HG03571 (cell line): Measurements from ENCODE around the gene C14orf132.

Experiments used
- ATAC-seq: cut with Tn5 transposase; IDR thresholded peaks from one replicate; pipeline ENCODE4 v1.9.1; 2021; ENCODE audit not compliant: unreplicated experiment

The C14orf132 gene

GRCh38 chr14:96096639-96097610 is 57.8 kb downstream of the C14orf132 start:
- ATAC-seq, result no peak

DNA sequence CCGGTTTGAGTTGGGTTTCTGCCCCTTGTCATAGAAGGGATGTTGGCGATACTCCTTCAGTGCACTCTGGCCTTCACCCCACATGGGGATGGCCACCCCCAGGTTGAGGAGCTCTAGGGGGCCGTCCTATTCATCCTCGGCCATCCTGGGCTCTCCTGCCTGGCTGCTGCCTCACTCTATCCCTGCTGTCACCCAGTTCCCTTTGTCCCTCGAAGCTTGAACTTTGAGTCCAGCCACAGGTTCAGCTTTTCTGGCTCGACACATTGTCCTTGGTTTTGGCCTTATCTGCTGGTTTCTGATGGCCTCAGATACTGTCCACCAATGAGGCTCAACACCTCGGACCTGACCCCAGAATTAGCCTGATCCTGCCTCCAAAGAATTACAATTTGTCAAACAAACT is 58.6 kb downstream of the C14orf132 start:
- no peak for ATAC-seq

DNA sequence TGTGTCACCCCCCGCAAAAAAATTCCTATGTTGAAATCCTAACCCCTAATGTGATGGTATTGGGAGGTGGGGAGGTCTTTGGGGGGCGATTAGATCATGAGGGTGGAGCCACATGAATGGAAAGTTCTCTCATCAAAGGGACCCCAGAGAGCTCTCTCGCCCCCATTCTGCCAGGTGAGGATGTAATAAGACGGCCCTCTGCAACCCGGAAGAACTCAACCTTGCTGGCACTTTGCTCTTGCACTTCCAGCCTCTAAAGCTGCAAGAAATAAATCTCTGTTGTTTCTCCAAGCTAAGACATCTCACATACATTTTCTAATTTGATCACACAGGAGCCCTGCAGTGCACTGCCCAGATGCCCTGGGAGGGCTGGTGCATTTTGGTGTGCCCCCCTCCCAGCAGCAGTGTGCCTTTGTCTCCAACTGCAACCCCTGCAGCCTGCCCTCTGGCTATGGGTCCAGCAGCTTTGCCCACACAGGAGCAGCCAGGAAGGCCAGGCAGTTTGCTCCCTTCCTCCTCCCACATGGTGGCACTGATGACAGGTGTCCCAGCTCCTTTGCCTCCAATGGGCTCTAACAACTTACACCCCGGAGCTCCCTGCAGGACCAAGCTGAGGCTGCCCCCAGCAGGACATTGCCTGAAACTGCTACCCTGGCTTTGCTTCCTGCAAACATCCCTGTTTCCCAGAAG is 59.3 kb downstream of the C14orf132 start:
- no peak for ATAC-seq

- no peak for ATAC-seq
Observed at GRCh38 chr14:96098999-96099335, 59.8 kb downstream of the C14orf132 start.

DNA sequence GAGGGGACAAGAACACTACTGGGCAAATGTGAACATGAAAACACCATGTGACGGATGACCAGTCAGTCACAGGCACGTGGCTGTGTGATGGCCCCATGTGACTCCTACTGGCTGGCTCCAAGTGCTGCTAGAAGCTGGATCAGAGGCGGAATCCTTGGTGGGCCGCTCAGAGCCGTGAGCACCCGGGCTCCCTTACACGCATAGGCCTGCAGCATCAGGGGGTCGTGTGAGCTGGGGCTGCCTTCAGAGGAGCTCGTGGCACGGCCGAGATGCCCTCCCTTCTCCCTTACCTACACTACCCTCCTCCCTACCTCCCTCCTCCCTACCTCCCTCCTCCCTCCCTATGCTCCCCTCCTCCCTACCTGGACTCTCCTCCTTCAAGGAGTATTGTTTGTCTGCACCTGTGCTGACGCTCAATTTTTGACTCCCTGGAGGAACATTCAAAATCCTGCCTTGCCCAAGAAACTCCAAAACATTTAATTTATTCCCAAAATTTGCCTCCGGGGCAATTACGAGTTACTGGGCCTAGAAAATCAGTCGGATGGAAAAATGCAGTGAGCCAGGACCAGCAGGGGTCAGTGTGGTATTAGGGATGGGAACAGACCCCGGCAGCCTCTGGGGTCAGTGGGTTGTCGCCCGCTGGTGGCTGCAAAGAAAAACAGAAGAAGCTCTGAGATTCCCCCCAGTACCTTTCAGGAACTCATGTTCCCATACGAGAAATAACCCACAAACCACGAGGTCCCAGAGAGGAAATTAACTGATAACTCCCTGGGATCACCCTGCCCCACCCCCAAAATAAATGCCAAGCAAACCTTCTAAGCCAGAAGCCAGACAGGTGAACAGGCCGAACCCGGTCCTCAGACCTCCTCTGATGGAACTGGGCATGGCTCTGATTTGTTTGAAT is 61.3 kb downstream of the C14orf132 start:
- ATAC-seq, result no peak

DNA sequence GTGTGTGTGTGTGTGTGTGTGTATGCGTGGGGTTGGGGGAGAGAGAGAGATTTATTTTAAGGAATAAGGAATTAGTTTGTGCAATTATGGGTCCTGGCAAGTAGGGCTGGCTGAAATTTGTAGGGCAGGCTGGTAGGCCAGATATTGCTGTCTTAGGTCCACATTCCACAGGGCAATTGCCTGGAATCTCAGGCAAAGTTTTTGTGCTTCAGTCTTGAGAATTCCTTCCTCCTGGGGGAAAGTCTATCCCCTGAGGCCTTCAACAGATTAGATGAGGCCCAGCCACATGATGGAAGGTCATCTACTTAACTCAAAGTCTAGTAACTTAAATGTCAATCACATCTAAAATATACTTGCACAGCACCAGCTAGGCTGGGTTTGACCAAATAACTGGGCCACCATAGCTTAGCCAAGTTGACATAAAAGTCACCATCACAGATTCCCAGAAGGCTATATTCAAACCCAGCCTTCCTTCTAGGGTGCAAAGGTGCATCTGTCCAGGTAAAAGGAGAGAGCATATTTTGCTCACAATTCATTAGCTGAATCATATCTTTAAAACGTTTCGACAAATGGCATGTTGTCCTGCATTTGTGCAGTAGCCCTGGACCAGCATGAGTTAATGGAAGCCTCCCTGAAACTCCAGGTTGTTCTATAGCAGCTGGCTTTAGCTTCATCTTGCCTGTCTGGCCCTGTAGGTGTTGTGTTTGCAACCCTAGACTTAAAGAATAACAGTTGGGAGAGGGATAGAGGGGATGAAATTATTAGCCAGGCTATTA is 63.1 kb downstream of the C14orf132 start:
- no peak for ATAC-seq

- no peak for ATAC-seq
Observed at GRCh38 chr14:96103075-96103474, 63.9 kb downstream of the C14orf132 start.

DNA sequence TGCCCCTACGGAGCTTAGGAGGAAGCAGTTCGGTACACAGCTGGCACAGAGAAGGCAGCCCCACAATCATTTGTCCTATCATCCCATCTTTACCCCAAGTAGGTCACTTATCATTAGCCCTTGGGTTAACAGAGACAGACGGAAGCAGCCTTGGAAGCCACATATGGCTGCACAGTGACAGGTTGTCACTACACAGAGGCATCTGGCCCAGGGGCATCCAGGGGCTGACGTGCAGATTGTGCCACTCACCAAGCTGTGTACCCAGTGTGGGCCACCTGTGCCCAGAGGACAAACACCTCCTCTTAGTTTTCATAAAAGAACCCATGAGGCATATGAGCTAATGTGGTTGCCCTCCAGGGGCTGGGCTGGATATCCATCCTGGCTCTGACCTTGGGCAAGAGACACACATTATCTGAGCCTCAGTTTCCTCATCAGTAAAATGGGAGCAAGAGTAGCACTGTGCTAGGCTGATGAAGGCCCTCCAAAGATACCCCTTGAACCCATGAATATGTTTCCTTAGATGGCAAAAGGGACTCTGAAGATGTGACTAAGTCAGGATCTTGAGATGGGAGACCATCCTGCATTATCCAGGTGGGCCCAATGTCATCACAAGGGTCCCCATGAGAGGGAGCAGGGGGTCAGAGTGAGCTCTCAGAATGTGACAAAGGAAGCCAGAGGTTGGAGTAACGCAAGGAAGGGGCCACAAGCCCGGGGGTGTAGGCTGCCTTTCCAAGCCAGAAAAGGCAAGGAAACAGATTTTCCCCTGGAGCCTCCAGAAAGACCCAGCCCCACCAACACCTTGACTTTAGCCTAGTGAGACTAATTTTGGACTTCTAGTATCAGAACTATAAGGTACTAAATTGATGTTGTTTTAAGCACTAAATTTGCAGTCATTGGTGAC is 64.6 kb downstream of the C14orf132 start:
- no peak for ATAC-seq

DNA sequence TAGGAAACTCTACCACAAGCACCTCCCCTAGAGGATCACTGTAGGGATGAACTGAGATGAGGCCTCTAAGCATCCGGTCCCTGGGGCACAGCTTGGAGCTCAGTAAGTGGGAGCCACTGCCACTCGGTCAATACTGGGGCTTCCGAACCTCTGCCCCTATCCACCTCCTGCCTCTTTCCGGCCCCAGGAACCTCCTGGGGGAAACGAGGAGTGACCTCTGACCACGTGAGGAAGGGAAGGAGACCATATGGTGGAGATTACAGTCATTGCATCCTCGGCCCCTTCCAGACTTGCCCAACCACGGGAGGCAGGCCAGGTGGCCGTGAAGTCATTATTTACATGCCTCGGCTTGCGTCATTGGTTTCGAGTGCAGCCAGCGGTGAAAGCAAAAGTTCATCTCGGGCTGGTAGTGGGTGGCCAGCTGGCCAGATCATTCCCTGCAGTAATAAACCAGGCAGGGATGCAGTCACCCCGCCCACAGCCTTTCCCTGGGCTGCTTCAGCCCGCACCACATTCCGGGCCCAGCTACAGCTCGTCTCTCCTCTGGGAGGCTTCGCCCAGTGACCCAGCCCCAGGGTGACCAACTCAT is 65.4 kb downstream of the C14orf132 start:
- ATAC-seq, result no peak

- ATAC-seq, result no peak
Observed at GRCh38 chr14:96105089-96105925, 66.1 kb downstream of the C14orf132 start.

DNA sequence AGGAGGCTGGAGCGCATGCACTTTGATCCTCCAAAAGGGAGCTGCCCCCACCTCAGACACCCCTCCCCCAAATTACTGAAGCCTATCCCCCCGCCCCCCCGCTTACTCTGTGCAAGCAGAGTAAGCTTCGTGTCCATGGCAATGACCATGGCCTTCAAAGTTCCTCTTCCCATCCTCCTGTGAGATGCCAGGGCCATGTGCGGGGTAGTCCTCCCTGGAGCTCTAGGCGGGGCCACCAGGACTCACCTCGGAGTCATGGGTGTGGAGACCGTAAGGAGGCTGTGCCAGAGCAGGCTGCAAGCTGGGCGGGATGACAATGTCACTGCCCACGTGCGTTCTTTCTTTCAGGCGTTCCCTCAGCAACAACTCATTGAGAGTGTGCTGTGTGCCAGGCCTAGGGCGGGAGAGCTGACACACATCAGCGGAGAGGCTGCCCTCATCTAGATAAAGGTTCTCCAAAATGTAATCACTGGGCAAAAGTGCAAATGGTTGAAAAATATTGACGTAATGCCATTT is 66.8 kb downstream of the C14orf132 start:
- no peak for ATAC-seq

DNA sequence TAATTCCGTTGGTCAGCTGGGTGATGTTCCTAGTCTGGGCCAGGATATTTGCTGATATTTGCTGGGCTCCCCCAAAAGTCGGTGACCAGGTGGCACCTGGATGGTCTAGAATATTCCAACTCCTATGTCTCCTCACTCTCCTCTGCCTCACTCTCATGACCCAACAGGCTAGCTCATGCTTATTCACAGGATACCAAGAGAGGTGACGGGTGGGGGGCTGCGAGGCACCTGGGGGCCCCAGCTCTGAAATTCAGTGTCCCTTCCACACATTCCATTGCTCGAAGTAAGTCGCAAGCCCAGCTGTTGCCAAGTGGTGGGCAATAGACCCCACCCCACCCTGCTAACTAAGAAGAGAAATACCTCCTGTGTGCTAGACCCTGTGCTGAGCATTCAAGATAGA is 67.7 kb downstream of the C14orf132 start:
- ATAC-seq, result no peak

- no peak for ATAC-seq
Observed at GRCh38 chr14:96108061-96108795, 69.1 kb downstream of the C14orf132 start.

GRCh38 chr14:96108911-96109310 is 69.7 kb downstream of the C14orf132 start:
- ATAC-seq, result no peak

DNA sequence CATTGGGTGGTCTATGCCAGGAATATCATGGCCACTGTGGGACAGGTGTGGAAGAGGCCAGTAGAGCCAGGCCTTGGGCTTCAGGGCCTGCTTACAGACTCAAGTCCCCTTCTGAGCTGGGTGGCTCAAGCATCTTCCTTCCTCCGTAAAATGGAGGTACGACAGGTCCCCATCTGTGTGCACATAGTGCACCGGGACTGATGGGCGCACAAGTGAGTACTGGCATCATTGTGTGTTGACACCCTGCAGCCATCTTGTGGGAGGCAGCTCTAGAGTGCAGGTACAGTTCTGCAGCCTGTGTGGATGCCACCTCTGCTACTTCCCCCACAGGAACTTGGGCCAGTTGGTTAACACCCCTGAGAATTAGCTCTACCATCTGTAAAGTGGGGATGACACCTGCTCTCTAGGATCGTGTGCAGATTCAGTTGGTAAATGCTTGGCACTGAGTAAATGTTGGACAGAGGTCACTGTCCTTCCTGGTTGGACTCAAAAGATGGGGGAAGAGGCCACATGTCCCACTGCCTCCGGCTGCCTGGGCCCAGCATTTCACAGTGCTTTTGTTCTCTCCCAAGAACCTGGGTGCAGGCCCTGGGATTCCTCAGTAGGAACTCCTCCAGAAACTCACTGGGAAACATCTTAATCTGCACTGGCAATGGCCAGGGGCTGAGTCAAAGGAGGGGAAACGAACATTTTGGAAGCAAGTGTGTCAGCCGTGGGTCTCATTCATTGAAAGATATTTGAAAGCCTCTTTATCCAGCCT is 70.6 kb downstream of the C14orf132 start:
- no peak for ATAC-seq

DNA sequence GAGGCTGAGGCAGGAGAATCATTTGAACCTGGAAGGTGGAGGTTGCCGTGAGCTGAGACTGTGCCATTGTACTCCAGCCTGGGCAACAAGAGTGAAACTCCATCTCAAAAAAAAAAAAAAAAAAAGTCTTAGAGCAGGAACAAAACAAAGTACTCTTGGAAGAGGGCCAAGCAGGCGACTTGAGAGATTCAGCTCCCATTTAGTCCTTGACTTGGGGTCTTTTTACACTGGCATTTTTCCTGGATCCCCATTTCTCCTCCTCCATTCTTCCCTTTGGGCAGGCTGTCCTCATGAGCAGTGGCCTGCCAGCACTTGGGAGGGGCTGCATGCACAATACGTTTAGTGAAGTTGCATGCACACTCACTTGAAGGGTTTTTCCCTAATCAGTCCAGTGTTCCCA is 72.9 kb downstream of the C14orf132 start:
- ATAC-seq, result no peak

DNA sequence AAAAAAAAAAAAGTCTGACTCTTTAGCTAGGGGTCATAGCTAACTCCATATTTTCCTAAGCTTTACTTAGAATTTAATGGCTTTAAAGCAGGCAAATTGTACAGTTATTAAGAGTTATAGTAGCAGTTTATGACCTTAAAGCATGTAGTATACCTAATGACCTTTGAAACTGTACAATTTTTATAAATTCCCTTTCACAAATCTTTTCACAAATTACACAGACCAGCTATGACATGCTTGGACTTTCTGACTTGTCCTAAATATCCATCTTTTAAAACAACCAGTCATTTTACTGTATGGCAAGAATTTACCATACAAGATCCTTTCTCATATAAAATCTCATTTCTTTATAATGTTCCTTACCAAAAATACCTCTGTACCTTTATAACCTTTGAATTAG is 74.8 kb downstream of the C14orf132 start:
- no peak for ATAC-seq
